ENCODE data around the gene TMPRSS3.

Gene TMPRSS3

DNA sequence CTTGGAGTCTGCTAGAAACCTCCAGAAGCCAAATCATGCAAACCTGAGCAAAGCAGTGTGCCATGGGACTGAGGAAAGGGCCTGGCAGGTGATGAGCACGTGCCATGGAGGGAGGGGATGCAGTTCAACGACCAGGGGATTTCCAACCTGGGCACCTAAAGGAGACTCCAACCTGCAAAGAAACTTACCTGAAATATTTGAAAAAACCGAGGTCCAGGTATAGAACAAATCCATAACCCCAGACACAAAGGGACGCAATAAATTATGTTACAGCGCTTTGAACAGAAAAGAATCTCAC lies 16.7 kb upstream of the TMPRSS3 start:
- Histone ChIP-seq H3K9ac (ENCODE audit: low read length) (no peak overlapping the region), H4K91ac (ENCODE audit: low read length) (no peak overlapping the region), H2AK5ac (ENCODE audit: low read length, severe bottlenecking) (no peak overlapping the region), H3K4me3 (ENCODE audit: insufficient read depth in 1 of 2, low read depth in 1 of 2, low read length in 2 of 2) (no peak overlapping the region), H3K27ac (ENCODE audit: low read length, poor library complexity, severe bottlenecking) (no peak overlapping the region), H3K4ac (ENCODE audit: low read depth in 1 of 2, low read length in 2 of 2) (no peak overlapping the region), H3K4me1 (ENCODE audit: control insufficient read depth, insufficient read depth, low read depth, low read length) (peaks cover 23% of the 10 kb centered on the region), H3K23ac (ENCODE audit: low read length in 2 of 2) (no peak overlapping the region), H3K79me1 (replicated peaks; ENCODE audit: low read length, poor library complexity, severe bottlenecking) (no peaks in the 10 kb centered on the region), H2BK5ac (ENCODE audit: low read depth, low read length, poor library complexity, severe bottlenecking) (no peak overlapping the region), H2BK15ac (ENCODE audit: low read depth, poor library complexity, severe bottlenecking) (no peak overlapping the region), H3K14ac (ENCODE audit: low read length in 2 of 2) (no peak overlapping the region), H3K18ac (ENCODE audit: low read depth in 1 of 2, low read length in 2 of 2) (no peak overlapping the region), H2BK120ac (ENCODE audit: low read depth, low read length) (no peak overlapping the region), H4K8ac (ENCODE audit: low read length) (no peak overlapping the region), H3K4me2 (ENCODE audit: low read length, poor library complexity, severe bottlenecking) (no peak overlapping the region), H3K9me3 (ENCODE audit: control insufficient read depth, low read length) (no peaks in the 10 kb centered on the region), H3K27me3 (ENCODE audit: control insufficient read depth in 1 of 2, insufficient read depth in 1 of 2, low read length in 2 of 2) (peaks cover 5 to 66% of the 10 kb centered on the region in 2 experiments), H3K36me3 (ENCODE audit: control insufficient read depth in 1 of 2, insufficient read depth in 2 of 2, low read depth in 1 of 2, low read length in 2 of 2) (no peaks in the 10 kb centered on the region), H2BK12ac (ENCODE audit: low read length in 2 of 2) (no peak overlapping the region), H2AFZ (ENCODE audit: low read depth, low read length) (no peak overlapping the region)
- WGBS, result 74% methylated on average over 3 of the region's 5 CpGs
- DNase-seq, result no peak

- no peak overlapping the region for H2BK5ac ChIP-seq (ENCODE audit: low read depth, low read length, poor library complexity, severe bottlenecking)
- DNase-seq, result no peak
- H2BK120ac ChIP-seq (ENCODE audit: low read depth, low read length), result no peak overlapping the region
- H3K4ac ChIP-seq (ENCODE audit: low read depth in 1 of 2, low read length in 2 of 2), result no peak overlapping the region
- H3K27me3 ChIP-seq (ENCODE audit: control insufficient read depth in 1 of 2, insufficient read depth in 1 of 2, low read length in 2 of 2), result peaks cover 6 to 72% of the 10 kb centered on the region in 2 experiments
- peaks cover 23% of the 10 kb centered on the region for H3K4me1 ChIP-seq (ENCODE audit: control insufficient read depth, insufficient read depth, low read depth, low read length)
- no peak overlapping the region for H2AK5ac ChIP-seq (ENCODE audit: low read length, severe bottlenecking)
- no peak overlapping the region for H3K14ac ChIP-seq (ENCODE audit: low read length in 2 of 2)
- no peaks in the 10 kb centered on the region for H3K9me3 ChIP-seq (ENCODE audit: control insufficient read depth, low read length)
- no peak overlapping the region for H3K4me2 ChIP-seq (ENCODE audit: low read length, poor library complexity, severe bottlenecking)
- no peak overlapping the region for H2AFZ ChIP-seq (ENCODE audit: low read depth, low read length)
- H4K8ac ChIP-seq (ENCODE audit: low read length), result no peak overlapping the region
- H3K4me3 ChIP-seq (ENCODE audit: insufficient read depth in 1 of 2, low read depth in 1 of 2, low read length in 2 of 2), result no peak overlapping the region
- no peaks in the 10 kb centered on the region for H3K36me3 ChIP-seq (ENCODE audit: control insufficient read depth in 1 of 2, insufficient read depth in 2 of 2, low read depth in 1 of 2, low read length in 2 of 2)
- H3K79me1 ChIP-seq (replicated peaks; ENCODE audit: low read length, poor library complexity, severe bottlenecking), result no peaks in the 10 kb centered on the region
- H2BK15ac ChIP-seq (ENCODE audit: low read depth, poor library complexity, severe bottlenecking), result no peak overlapping the region
- 76% methylated on average over 21 of the region's 21 CpGs for WGBS
- no peak overlapping the region for H3K23ac ChIP-seq (ENCODE audit: low read length in 2 of 2)
- H3K27ac ChIP-seq (ENCODE audit: low read length, poor library complexity, severe bottlenecking), result no peak overlapping the region
- no peak overlapping the region for H4K91ac ChIP-seq (ENCODE audit: low read length)
- no peak overlapping the region for H2BK12ac ChIP-seq (ENCODE audit: low read length in 2 of 2)
- H3K9ac ChIP-seq (ENCODE audit: low read length), result no peak overlapping the region
- H3K18ac ChIP-seq (ENCODE audit: low read depth in 1 of 2, low read length in 2 of 2), result no peak overlapping the region
Observed at GRCh38 chr21:42411891-42412635, 16.2 kb upstream of the TMPRSS3 start.

DNA sequence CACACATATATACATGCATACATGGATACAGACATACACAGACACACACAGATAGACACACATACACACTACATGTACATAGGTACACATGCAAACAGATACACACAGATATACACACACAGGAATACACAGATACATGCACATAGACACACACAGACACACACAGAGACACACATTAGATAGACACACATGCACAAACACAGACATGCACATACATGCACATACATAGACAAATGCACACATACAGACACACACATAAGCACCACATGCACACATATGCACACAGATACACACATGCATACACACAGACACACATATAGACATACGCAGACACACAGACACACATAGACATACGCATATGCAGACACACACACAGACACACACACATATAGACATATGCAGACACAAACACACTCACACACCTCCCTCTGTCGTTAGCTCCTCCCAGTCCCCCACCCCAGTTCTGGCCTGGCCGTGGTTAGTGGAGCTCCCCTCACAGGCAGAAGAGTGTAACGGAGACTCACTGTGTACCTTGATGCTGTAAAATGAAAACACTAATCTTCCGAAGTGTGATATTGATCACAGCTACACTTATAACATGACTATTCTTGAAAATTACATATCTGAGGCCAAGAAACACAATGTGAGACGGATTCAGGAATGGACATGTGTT lies 15.5 kb upstream of the TMPRSS3 start:
- 60% methylated on average over 5 of the region's 7 CpGs for WGBS
- Histone ChIP-seq H3K4ac (ENCODE audit: low read depth in 1 of 2, low read length in 2 of 2) (no peak overlapping the region), H3K36me3 (ENCODE audit: control insufficient read depth in 1 of 2, insufficient read depth in 2 of 2, low read depth in 1 of 2, low read length in 2 of 2) (no peaks in the 10 kb centered on the region), H4K8ac (ENCODE audit: low read length) (no peak overlapping the region), H2BK120ac (ENCODE audit: low read depth, low read length) (no peak overlapping the region), H3K27me3 (ENCODE audit: control insufficient read depth in 1 of 2, insufficient read depth in 1 of 2, low read length in 2 of 2) (peaks cover 9 to 76% of the 10 kb centered on the region in 2 experiments), H3K18ac (ENCODE audit: low read depth in 1 of 2, low read length in 2 of 2) (no peak overlapping the region), H2BK15ac (ENCODE audit: low read depth, poor library complexity, severe bottlenecking) (no peak overlapping the region), H3K23ac (ENCODE audit: low read length in 2 of 2) (no peak overlapping the region), H3K4me3 (ENCODE audit: insufficient read depth in 1 of 2, low read depth in 1 of 2, low read length in 2 of 2) (no peak overlapping the region), H2AK5ac (ENCODE audit: low read length, severe bottlenecking) (no peak overlapping the region), H3K14ac (ENCODE audit: low read length in 2 of 2) (no peak overlapping the region), H3K27ac (ENCODE audit: low read length, poor library complexity, severe bottlenecking) (no peak overlapping the region), H3K9me3 (ENCODE audit: control insufficient read depth, low read length) (no peaks in the 10 kb centered on the region), H2BK12ac (ENCODE audit: low read length in 2 of 2) (no peak overlapping the region), H2BK5ac (ENCODE audit: low read depth, low read length, poor library complexity, severe bottlenecking) (no peak overlapping the region), H3K4me2 (ENCODE audit: low read length, poor library complexity, severe bottlenecking) (no peak overlapping the region), H3K79me1 (replicated peaks; ENCODE audit: low read length, poor library complexity, severe bottlenecking) (no peaks in the 10 kb centered on the region), H4K91ac (ENCODE audit: low read length) (no peak overlapping the region), H2AFZ (ENCODE audit: low read depth, low read length) (no peak overlapping the region), H3K9ac (ENCODE audit: low read length) (no peak overlapping the region), H3K4me1 (ENCODE audit: control insufficient read depth, insufficient read depth, low read depth, low read length) (peaks cover 23% of the 10 kb centered on the region)
- DNase-seq, result no peak

DNA sequence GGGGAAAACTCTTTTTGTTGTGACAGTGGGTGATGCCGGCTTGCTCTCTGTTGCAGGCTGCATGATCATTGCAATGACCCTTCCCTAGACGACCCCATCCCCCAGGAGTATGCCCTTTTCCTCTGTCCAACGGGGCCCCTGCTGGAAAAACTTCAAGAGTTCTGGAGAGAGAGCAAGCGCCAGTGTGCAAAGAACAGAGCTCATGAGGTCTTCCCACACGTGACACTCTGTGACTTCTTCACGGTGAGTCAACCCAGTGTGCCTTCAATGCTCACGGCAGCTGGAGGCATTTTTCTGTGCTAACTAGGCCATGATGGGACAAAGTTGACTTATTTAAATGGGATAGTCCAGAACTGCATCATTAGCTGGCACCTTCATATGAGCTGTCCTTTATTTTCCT lies 13.5 kb upstream of the TMPRSS3 start:
- H3K14ac ChIP-seq (ENCODE audit: low read length in 2 of 2), result no peak overlapping the region
- peaks cover 13% of the 10 kb centered on the region for H3K4me1 ChIP-seq (ENCODE audit: control insufficient read depth, insufficient read depth, low read depth, low read length)
- no peak overlapping the region for H3K18ac ChIP-seq (ENCODE audit: low read depth in 1 of 2, low read length in 2 of 2)
- no peak overlapping the region for H3K27ac ChIP-seq (ENCODE audit: low read length, poor library complexity, severe bottlenecking)
- no peak overlapping the region for H3K23ac ChIP-seq (ENCODE audit: low read length in 2 of 2)
- H2BK120ac ChIP-seq (ENCODE audit: low read depth, low read length), result no peak overlapping the region
- H2AFZ ChIP-seq (ENCODE audit: low read depth, low read length), result no peak overlapping the region
- no peak overlapping the region for H3K4me3 ChIP-seq (ENCODE audit: insufficient read depth in 1 of 2, low read depth in 1 of 2, low read length in 2 of 2)
- H4K91ac ChIP-seq (ENCODE audit: low read length), result no peak overlapping the region
- no peak overlapping the region for H3K9ac ChIP-seq (ENCODE audit: low read length)
- 72% methylated on average over 7 of the region's 7 CpGs for WGBS
- no peaks in the 10 kb centered on the region for H3K79me1 ChIP-seq (replicated peaks; ENCODE audit: low read length, poor library complexity, severe bottlenecking)
- H3K36me3 ChIP-seq (ENCODE audit: control insufficient read depth in 1 of 2, insufficient read depth in 2 of 2, low read depth in 1 of 2, low read length in 2 of 2), result no peaks in the 10 kb centered on the region
- no peaks in the 10 kb centered on the region for H3K9me3 ChIP-seq (ENCODE audit: control insufficient read depth, low read length)
- H4K8ac ChIP-seq (ENCODE audit: low read length), result no peak overlapping the region
- no peak overlapping the region for H3K4ac ChIP-seq (ENCODE audit: low read depth in 1 of 2, low read length in 2 of 2)
- peaks cover 9 to 71% of the 10 kb centered on the region in 2 experiments for H3K27me3 ChIP-seq (ENCODE audit: control insufficient read depth in 1 of 2, insufficient read depth in 1 of 2, low read length in 2 of 2)
- DNase-seq, result no peak
- H2BK12ac ChIP-seq (ENCODE audit: low read length in 2 of 2), result no peak overlapping the region
- H2AK5ac ChIP-seq (ENCODE audit: low read length, severe bottlenecking), result no peak overlapping the region
- H3K4me2 ChIP-seq (ENCODE audit: low read length, poor library complexity, severe bottlenecking), result no peak overlapping the region
- H2BK5ac ChIP-seq (ENCODE audit: low read depth, low read length, poor library complexity, severe bottlenecking), result no peak overlapping the region
- H2BK15ac ChIP-seq (ENCODE audit: low read depth, poor library complexity, severe bottlenecking), result no peak overlapping the region
